Measurements from ENCODE around the gene ACTR5. TPM values are rescaled to one million over a fixed set of nuclear protein-coding genes. Genes with fewer than 3 reads are reported as not detected.

The ACTR5 gene
- total RNA-seq, 1 donor: 5.8 TPM

DNA sequence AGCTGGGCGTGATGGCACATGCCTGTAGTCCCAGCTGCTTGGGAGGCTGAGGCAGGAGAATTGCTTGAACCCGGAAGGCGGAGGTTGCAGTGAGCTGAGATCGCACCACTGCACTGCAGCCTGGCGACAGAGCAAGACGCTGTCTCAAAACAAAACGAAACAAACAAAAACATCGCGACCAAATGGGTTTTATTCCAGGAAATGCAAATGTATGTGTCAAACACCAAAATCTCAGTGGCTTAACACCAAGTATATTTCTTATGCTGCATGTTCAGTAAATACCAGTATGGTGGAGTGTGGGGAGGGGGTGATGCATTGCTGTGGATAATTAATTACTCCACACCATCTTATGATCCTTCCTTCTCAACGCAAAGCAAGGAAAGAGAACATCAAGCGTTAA lies 28.1 kb downstream of the ACTR5 start:
- no peaks in the 10 kb centered on the region for H3K9me3 ChIP-seq (ENCODE audit: low read depth, low read length)
- H3K27ac ChIP-seq (ENCODE audit: low read depth, low read length): no peak overlapping the region
- DNase-seq (ENCODE audit: insufficient read length, low spot score, missing footprints): no peak
- H3K79me2 ChIP-seq (ENCODE audit: insufficient read depth, low read length): no peaks in the 10 kb centered on the region
- no peaks in the 10 kb centered on the region for H3K4me1 ChIP-seq (ENCODE audit: insufficient read depth, low read length)
- no peak overlapping the region for H3K4me2 ChIP-seq (ENCODE audit: insufficient read depth, low read length)
- H2AFZ ChIP-seq (ENCODE audit: low read length): no peak overlapping the region
- no peak overlapping the region for H3K4me3 ChIP-seq (ENCODE audit: insufficient read depth, low read length)
- TF ChIP-seq, protein P1, sequence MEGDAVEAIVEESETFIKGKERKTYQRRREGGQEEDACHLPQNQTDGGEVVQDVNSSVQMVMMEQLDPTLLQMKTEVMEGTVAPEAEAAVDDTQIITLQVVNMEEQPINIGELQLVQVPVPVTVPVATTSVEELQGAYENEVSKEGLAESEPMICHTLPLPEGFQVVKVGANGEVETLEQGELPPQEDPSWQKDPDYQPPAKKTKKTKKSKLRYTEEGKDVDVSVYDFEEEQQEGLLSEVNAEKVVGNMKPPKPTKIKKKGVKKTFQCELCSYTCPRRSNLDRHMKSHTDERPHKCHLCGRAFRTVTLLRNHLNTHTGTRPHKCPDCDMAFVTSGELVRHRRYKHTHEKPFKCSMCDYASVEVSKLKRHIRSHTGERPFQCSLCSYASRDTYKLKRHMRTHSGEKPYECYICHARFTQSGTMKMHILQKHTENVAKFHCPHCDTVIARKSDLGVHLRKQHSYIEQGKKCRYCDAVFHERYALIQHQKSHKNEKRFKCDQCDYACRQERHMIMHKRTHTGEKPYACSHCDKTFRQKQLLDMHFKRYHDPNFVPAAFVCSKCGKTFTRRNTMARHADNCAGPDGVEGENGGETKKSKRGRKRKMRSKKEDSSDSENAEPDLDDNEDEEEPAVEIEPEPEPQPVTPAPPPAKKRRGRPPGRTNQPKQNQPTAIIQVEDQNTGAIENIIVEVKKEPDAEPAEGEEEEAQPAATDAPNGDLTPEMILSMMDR (IDR thresholded peaks at IDR 0.05; ENCODE audit: extremely low read depth, low read depth, low read length): no peak
- peaks cover 13% of the 10 kb centered on the region for H3K36me3 ChIP-seq (ENCODE audit: insufficient read depth, low read length)
- H4K20me1 ChIP-seq (ENCODE audit: insufficient read depth, low read length): no peaks in the 10 kb centered on the region
- no peaks in the 10 kb centered on the region for H3K27me3 ChIP-seq (ENCODE audit: insufficient read depth, low read length)

DNA sequence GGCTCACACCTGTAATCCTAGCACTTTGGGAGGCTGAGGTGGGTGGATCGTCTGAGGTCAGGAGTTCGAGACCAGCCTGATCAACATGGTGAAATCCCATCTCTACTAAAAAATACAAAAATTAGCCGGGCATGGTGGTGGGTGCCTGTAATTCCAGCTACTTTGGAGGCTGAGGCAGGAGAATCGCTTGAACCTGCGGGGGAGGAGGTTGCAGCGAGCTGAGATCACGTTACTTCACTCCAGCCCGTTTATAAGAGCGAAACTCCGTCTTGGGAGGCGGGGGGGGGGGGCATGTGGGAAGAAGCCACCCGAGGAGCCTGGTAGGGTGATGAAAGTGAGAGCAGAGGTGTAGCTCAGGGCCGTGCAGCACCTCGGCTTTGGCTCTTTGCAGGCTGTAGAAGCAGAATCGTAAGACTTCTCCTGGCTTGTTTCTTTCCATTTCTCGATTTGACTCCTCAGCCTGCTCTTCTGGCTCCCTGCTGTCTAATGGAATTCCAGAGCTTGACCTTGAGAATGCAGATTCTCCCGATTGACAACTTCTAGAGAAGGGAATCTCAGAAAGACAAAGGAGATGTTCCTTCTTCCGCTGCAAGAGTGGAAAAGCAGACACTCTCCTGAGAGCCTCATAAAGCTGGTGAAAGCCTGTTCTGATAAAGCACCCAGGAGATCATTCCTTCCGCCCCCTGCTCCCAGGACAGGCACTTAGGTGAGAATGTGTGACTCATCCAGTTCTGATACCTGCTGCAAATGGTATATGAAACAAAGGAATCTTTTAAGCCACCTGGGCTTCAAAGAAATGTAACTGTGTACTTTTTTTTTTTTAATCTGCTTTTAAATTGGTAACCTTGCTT lies 31.2 kb downstream of the ACTR5 start:
- Histone ChIP-seq H3K27ac (ENCODE audit: low read depth, low read length) (no peak overlapping the region), H4K20me1 (ENCODE audit: insufficient read depth, low read length) (no peaks in the 10 kb centered on the region), H3K4me3 (ENCODE audit: insufficient read depth, low read length) (no peak overlapping the region), H3K36me3 (ENCODE audit: insufficient read depth, low read length) (no peaks in the 10 kb centered on the region), H3K9me3 (ENCODE audit: low read depth, low read length) (no peaks in the 10 kb centered on the region), H3K27me3 (ENCODE audit: insufficient read depth, low read length) (no peaks in the 10 kb centered on the region), H3K4me1 (ENCODE audit: insufficient read depth, low read length) (no peaks in the 10 kb centered on the region), H2AFZ (ENCODE audit: low read length) (no peak overlapping the region), H3K4me2 (ENCODE audit: insufficient read depth, low read length) (no peak overlapping the region), H3K79me2 (ENCODE audit: insufficient read depth, low read length) (no peaks in the 10 kb centered on the region)
- no peak for DNase-seq (ENCODE audit: insufficient read length, low spot score, missing footprints)
- TF ChIP-seq, protein P1 (IDR thresholded peaks at IDR 0.05; ENCODE audit: extremely low read depth, low read depth, low read length): no peak

DNA sequence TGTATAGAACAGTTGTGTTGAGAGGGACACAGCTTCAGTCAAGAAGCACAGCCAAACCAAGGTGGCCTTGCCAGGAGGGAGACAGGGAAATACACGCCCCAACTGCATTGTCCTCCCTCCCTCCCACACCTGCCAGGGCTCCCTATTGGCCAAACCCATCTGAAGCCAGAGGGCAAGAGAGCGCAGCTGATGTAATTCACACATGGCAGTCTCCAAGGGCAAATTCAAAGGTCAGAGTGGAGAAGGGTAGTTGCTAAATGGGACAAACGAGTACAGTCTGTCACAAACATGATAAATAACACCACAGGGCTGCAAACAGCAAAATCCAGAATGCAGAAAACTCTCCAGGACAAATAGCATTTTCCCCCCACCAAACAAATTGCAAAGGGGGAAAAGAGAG lies 34.0 kb downstream of the ACTR5 start:
- no peak overlapping the region for H2AFZ ChIP-seq (ENCODE audit: low read length)
- peak; percentile 71 for DNase-seq (ENCODE audit: insufficient read length, low spot score, missing footprints)
- no peaks in the 10 kb centered on the region for H4K20me1 ChIP-seq (ENCODE audit: insufficient read depth, low read length)
- H3K79me2 ChIP-seq (ENCODE audit: insufficient read depth, low read length): no peaks in the 10 kb centered on the region
- H3K4me3 ChIP-seq (ENCODE audit: insufficient read depth, low read length): no peak overlapping the region
- no peaks in the 10 kb centered on the region for H3K36me3 ChIP-seq (ENCODE audit: insufficient read depth, low read length)
- H3K27me3 ChIP-seq (ENCODE audit: insufficient read depth, low read length): no peaks in the 10 kb centered on the region
- TF ChIP-seq, protein P1 (IDR thresholded peaks at IDR 0.05; ENCODE audit: extremely low read depth, low read depth, low read length): no peak
- H3K4me2 ChIP-seq (ENCODE audit: insufficient read depth, low read length): no peak overlapping the region
- H3K9me3 ChIP-seq (ENCODE audit: low read depth, low read length): no peaks in the 10 kb centered on the region
- H3K4me1 ChIP-seq (ENCODE audit: insufficient read depth, low read length): no peaks in the 10 kb centered on the region
- H3K27ac ChIP-seq (ENCODE audit: low read depth, low read length): no peak overlapping the region

DNA sequence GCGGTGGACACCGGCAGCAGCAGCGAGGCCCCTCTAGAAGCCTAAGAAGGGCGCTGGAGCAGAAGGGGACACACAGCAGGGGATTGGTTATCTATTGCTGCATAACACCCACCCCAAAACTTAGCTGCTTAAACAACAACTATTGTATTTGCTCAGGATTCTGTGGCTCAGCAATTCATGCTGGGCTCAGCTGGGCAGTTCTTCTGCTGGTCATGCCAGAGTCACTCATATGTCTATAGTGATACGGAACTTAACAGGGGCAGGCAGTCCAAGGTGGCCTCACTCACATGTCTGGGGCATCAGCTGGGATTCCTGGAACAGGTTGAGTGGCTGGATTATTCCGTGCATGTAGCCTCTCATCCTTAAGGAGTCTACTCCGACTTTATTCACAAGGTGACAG lies 39.6 kb downstream of the ACTR5 start:
- no peak overlapping the region for H3K4me2 ChIP-seq (ENCODE audit: insufficient read depth, low read length)
- H4K20me1 ChIP-seq (ENCODE audit: insufficient read depth, low read length): no peaks in the 10 kb centered on the region
- no peaks in the 10 kb centered on the region for H3K79me2 ChIP-seq (ENCODE audit: insufficient read depth, low read length)
- no peaks in the 10 kb centered on the region for H3K9me3 ChIP-seq (ENCODE audit: low read depth, low read length)
- no peaks in the 10 kb centered on the region for H3K27me3 ChIP-seq (ENCODE audit: insufficient read depth, low read length)
- DNase-seq (ENCODE audit: insufficient read length, low spot score, missing footprints): no peak
- no peak overlapping the region for H3K27ac ChIP-seq (ENCODE audit: low read depth, low read length)
- no peak overlapping the region for H3K4me3 ChIP-seq (ENCODE audit: insufficient read depth, low read length)
- no peaks in the 10 kb centered on the region for H3K4me1 ChIP-seq (ENCODE audit: insufficient read depth, low read length)
- no peak overlapping the region for H2AFZ ChIP-seq (ENCODE audit: low read length)
- TF ChIP-seq, protein P1 (IDR thresholded peaks at IDR 0.05; ENCODE audit: extremely low read depth, low read depth, low read length): no peak
- H3K36me3 ChIP-seq (ENCODE audit: insufficient read depth, low read length): no peaks in the 10 kb centered on the region
